Stimulated activated CD4-positive, alpha-beta T cell treated with anti-CD3 and anti-CD28 coated beads, TNF-alpha, amount 100 ng/mL, for 1 hour (primary cell): ENCODE measurements around the gene KRTAP10-1.
"Not testable (repeated sequence)": the region's sequence is repeated elsewhere in the genome, so short reads cannot be mapped to it uniquely, and the experiment has no call there.

Experiments used
- DNase-seq, 3 donors: peaks; one replicate each; pipeline ENCODE4 v3.0.0-alpha.2; 2020; ENCODE audit warnings: low read depth in 3 of 3, low spot score in 1 of 3

KRTAP10-1 gene

GRCh38 chr21:44539991-44540666 is at the start of gene KRTAP10-1:
Gene KRTAP10-1, minus strand, starts transcription at chr21:44540195. Its CDS starts 45 bp downstream, at chr21:44540150.
- DNase-seq, result no peak

GRCh38 chr21:44589094-44589493 is 49.1 kb upstream of the KRTAP10-1 start:
- DNase-seq, result no peak

GRCh38 chr21:44585892-44586291 is 45.9 kb upstream of the KRTAP10-1 start:
- DNase-seq, result no peak

GRCh38 chr21:44583800-44584147 is 43.8 kb upstream of the KRTAP10-1 start:
- DNase-seq, result no peak

GRCh38 chr21:44583089-44583799 is 43.2 kb upstream of the KRTAP10-1 start:
- no peak for DNase-seq

GRCh38 chr21:44582055-44582454 is 42.1 kb upstream of the KRTAP10-1 start:
- DNase-seq, result no peak

- no peak for DNase-seq
Observed at GRCh38 chr21:44581158-44581557, 41.2 kb upstream of the KRTAP10-1 start.

- DNase-seq, result not testable (repeated sequence)
Observed at GRCh38 chr21:44580231-44580821, 40.3 kb upstream of the KRTAP10-1 start, which contains the start of gene KRTAP10-5. Gene KRTAP10-5, minus strand, starts transcription at chr21:44580604. Its CDS starts 26 bp downstream, at chr21:44580578.

GRCh38 chr21:44579833-44580144 is 39.8 kb upstream of the KRTAP10-1 start:
- no peak for DNase-seq

- no peak for DNase-seq
Observed at GRCh38 chr21:44579056-44579832, 39.2 kb upstream of the KRTAP10-1 start.

GRCh38 chr21:44578371-44579055 is 38.5 kb upstream of the KRTAP10-1 start:
- DNase-seq, result no peak

GRCh38 chr21:44576025-44576420 is 36.0 kb upstream of the KRTAP10-1 start:
- DNase-seq, result no peak

- no peak for DNase-seq
Observed at GRCh38 chr21:44575307-44576024, 35.5 kb upstream of the KRTAP10-1 start.

- no peak for DNase-seq
Observed at GRCh38 chr21:44574457-44575306, 34.7 kb upstream of the KRTAP10-1 start.

GRCh38 chr21:44573630-44574456 is 33.8 kb upstream of the KRTAP10-1 start, which contains the start of gene KRTAP10-4:
Gene KRTAP10-4, plus strand, starts transcription at chr21:44573729. Its CDS starts 30 bp downstream, at chr21:44573759.
- DNase-seq, result not testable (repeated sequence)

- no peak for DNase-seq
Observed at GRCh38 chr21:44572959-44573583, 33.1 kb upstream of the KRTAP10-1 start.

GRCh38 chr21:44571844-44572782 is 32.1 kb upstream of the KRTAP10-1 start:
- DNase-seq, result no peak
